ENCODE data around the gene HARBI1.
A peak's percentile ranks its signal among the peaks of the same experiment; 100 is the strongest.
"Not testable (repeated sequence)": the region's sequence is repeated elsewhere in the genome, so short reads cannot be mapped to it uniquely, and the experiment has no call there.

HARBI1 gene

GRCh38 chr11:46594785-46595184 is 22.2 kb downstream of the HARBI1 start:
- DNase-seq: no peak

DNA sequence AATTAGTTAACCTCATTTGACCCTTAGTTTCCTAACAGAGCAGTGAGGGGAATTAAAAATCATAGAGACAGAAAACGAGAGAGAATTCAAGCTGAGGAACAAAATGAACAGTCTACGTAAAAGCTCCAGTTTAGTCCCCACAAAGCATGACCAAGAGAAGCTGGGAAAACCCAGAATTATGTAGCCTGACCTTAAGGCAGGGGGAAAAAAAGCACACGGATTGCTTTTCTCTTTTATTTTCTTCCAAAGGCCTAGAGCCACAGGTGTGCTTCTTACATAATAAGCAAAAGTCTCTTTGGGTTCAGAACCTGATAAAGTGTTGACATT is 22.7 kb downstream of the HARBI1 start:
- no peak for DNase-seq

- DNase-seq: peak; percentile 82
Measured at GRCh38 chr11:46593550-46594373, 23.3 kb downstream of the HARBI1 start, which contains the start of gene AMBRA1. Gene AMBRA1 (minus strand): TSS chr11:46594023. CDS start chr11:46548380, 45,643 bp downstream.

DNA sequence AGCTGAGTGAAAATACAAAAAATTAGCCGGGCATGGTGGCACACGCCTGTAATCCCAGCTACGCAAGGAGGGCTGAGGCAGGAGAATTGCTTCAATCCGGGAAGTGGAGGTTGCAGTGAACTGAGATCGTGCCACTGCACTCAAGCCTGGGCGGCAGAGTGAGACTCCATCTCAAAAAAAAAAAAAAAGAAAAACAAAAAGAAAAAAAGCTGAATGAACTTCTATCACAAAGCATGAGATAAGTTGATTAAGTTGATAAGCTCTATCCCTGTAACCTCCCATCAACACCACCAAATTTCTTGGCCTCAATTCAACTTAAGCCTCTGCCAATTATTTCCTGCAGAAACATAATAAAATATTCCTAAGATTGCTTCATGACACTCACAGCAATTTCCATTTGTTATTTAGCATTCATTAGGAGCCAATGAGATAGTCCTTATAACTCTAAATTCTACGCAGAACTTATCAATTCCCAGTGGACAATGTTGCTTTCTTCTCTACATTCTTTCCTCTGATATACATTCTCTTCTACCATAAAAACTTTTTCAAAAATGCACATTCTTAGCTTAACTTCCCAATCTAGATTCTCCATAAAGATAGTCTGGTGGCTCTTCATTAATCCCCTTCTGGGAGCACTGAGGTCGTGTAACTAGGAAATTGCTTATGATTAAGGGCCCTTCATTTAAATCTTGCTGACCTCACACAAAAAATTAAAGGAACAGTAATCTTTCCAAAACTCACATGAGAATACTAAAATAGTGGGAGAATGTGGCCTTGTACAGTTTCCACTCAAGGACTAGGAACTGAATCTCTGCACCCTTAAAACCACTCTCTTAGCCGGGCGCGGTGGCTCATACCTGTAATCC is 26.1 kb downstream of the HARBI1 start:
- no peak for DNase-seq

GRCh38 chr11:46588915-46589314 is 28.1 kb downstream of the HARBI1 start:
- no peak for DNase-seq

GRCh38 chr11:46588131-46588530 is 28.9 kb downstream of the HARBI1 start:
- no peak for DNase-seq

- not testable (repeated sequence) for DNase-seq
Measured at GRCh38 chr11:46583513-46583912, 33.5 kb downstream of the HARBI1 start.

DNA sequence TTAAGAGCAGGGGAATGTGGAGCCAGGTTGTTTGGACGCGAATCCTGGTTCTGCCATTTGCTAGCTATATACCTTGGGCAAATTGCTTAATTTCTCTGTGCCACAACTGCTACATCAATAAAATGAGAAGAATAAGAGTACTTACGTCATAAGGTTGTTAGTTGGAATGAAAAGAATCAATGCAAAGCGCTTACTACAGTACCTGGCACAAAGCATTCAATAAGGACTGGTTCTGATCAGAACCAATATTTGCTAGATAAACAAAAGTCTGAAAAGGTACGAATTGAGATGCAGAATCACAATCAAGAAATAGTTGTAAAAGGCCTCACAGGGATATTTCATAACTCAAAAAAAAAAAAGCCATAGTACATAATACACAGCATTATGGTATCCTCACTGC is 34.4 kb downstream of the HARBI1 start:
- DNase-seq: no peak

DNA sequence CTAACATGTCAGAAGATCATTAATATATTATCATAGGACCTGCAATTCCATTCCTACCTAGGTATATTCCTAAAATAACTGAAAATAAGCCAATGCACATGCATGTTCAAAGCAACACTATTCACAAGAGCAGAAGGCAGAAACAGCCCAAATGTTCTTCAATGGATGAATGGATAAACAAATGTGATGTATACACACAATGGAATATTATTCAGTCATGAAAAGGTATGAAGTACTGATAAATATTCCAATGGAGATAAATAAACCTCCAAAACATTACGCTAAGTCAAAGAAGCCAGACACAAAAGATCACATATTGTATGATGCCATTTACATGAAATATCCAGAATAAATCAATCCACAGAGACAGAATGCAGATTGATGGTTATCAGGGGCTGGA is 40.0 kb downstream of the HARBI1 start:
- DNase-seq: no peak

GRCh38 chr11:46574656-46575055 is 42.4 kb downstream of the HARBI1 start:
- DNase-seq: no peak

GRCh38 chr11:46570790-46571398 is 46.1 kb downstream of the HARBI1 start:
- no peak for DNase-seq

DNA sequence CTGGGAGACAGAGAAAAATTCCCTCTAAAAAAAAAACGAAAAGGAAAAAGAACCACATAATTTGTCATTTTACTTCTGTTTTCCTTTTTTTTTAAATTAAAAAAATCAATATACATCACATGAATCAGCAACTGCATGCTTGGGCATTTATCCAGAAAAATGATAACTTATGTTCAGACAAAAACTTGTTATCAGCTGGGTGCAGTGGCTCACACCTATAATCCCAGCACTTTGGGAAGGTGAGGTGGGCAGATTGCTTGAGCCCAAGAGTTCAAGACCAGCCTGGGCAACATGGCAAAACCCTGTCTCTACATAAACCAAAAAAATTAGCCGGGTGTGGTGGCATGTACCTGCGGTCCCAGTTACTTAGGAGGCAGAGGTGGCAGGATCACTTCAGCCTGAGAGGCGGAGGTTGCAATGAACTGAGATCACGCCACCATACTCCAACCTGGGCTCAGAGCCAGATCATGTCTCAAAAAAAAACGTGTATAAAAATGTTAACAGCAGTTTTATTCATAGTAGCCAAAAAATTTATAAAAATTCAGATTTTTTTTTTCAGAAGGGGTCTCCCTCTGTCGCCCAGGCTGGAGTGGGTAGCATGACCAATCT is 51.7 kb downstream of the HARBI1 start:
- no peak for DNase-seq

GRCh38 chr11:46564459-46564858 is 52.6 kb downstream of the HARBI1 start:
- no peak for DNase-seq

GRCh38 chr11:46562527-46562926 is 54.5 kb downstream of the HARBI1 start:
- no peak for DNase-seq

- DNase-seq: no peak
Measured at GRCh38 chr11:46560300-46560991, 56.6 kb downstream of the HARBI1 start.

GRCh38 chr11:46559815-46560214 is 57.2 kb downstream of the HARBI1 start:
- DNase-seq: no peak

GRCh38 chr11:46557684-46558151 is 59.3 kb downstream of the HARBI1 start:
- DNase-seq: no peak

GRCh38 chr11:46555267-46556054 is 61.6 kb downstream of the HARBI1 start:
- no peak for DNase-seq

GRCh38 chr11:46554213-46555147 is 62.5 kb downstream of the HARBI1 start:
- DNase-seq: no peak

GRCh38 chr11:46553814-46554212 is 63.2 kb downstream of the HARBI1 start:
- DNase-seq: no peak

All from NCI-H446 treated with DMSO at 0.1 percent for 48 hours (cell line).